DMS 273 (cell line): ENCODE results near the gene PPFIA2.

Experiments
- DNase-seq: peaks from one replicate; lab custom pipeline; 2025; ENCODE audit not compliant: unreplicated experiment; lab: John Stamatoyannopoulos, UW

Gene PPFIA2

GRCh38 chr12:81759190-81760051, at the start of gene PPFIA2:
PPFIA2 (minus strand) TSS chr12:81759350.
- peak; percentile 66 for DNase-seq

- no peak for DNase-seq
These were observed 41.4 kb upstream of the PPFIA2 start for GRCh38 chr12:81800298-81801148.

GRCh38 chr12:81798294-81798693, 39.1 kb upstream of the PPFIA2 start:
- no peak for DNase-seq

GRCh38 chr12:81797100-81797499, 38.0 kb upstream of the PPFIA2 start:
- peak; percentile 52 for DNase-seq

- DNase-seq = no peak
These were observed 33.5 kb upstream of the PPFIA2 start for GRCh38 chr12:81792666-81793065.

- DNase-seq = no peak
These were observed 20.1 kb upstream of the PPFIA2 start for GRCh38 chr12:81779216-81779615.

GRCh38 chr12:81778719-81779118, 19.6 kb upstream of the PPFIA2 start:
- no peak for DNase-seq

GRCh38 chr12:81758421-81759189, 545 bp downstream of the PPFIA2 start:
- DNase-seq = peak; percentile 75

- DNase-seq = no peak
These were observed 1.3 kb downstream of the PPFIA2 start for GRCh38 chr12:81757731-81758365.

GRCh38 chr12:81729781-81730180, 29.4 kb downstream of the PPFIA2 start:
- no peak for DNase-seq

GRCh38 chr12:81727391-81727790, 31.8 kb downstream of the PPFIA2 start:
- DNase-seq = no peak

- DNase-seq = no peak
These were observed 32.5 kb downstream of the PPFIA2 start for GRCh38 chr12:81726634-81727033.

GRCh38 chr12:81723361-81723760, 35.8 kb downstream of the PPFIA2 start:
- no peak for DNase-seq

- DNase-seq = no peak
These were observed 37.1 kb downstream of the PPFIA2 start for GRCh38 chr12:81722004-81722403.

- DNase-seq = peak; percentile 10
These were observed 40.5 kb downstream of the PPFIA2 start for GRCh38 chr12:81718616-81719015.

- no peak for DNase-seq
These were observed 46.6 kb downstream of the PPFIA2 start for GRCh38 chr12:81712536-81712935.

GRCh38 chr12:81705586-81705985, 53.6 kb downstream of the PPFIA2 start:
- DNase-seq = no peak

GRCh38 chr12:81699551-81699950, 59.6 kb downstream of the PPFIA2 start:
- DNase-seq = no peak

- peak; percentile 8 for DNase-seq
These were observed 67.1 kb downstream of the PPFIA2 start for GRCh38 chr12:81692008-81692407.

- DNase-seq = peak; percentile 13
These were observed 75.3 kb downstream of the PPFIA2 start for GRCh38 chr12:81683881-81684280.

GRCh38 chr12:81679614-81680013, 79.5 kb downstream of the PPFIA2 start:
- no peak for DNase-seq
